Mammary epithelial cell (primary cell): ENCODE results near the gene IMMP2L.

Experiments used
- CTCF ChIP-seq, 2 donors: IDR thresholded peaks in 1 of 2; conservative IDR thresholded peaks in 1 of 2; 2 replicates each; pipeline ENCODE4 v1.5.1; 2011 to 2012; ENCODE audit warnings: inconsistent platforms in 2 of 2, low read length in 2 of 2, mild to moderate bottlenecking in 2 of 2, control low read depth in 1 of 2, low read depth in 1 of 2; ENCODE audit not compliant: insufficient read depth in 1 of 2; ENCODE audit errors: extremely low read depth in 1 of 2
- EZH2 ChIP-seq: IDR thresholded peaks from 2 replicates; pipeline ENCODE4 v1.6.1; 2012; ENCODE audit warnings: low read length, inconsistent platforms, borderline replicate concordance

GRCh38 chr7:110625294-110625693, 937.0 kb downstream of the IMMP2L start:
- TF ChIP-seq CTCF (conservative IDR thresholded peaks at IDR 0.05 in 1 of 2, IDR thresholded peaks at IDR 0.05 in 1 of 2; ENCODE audit: extremely low read depth in 1 of 2, insufficient read depth in 1 of 2, low read depth in 1 of 2, low read length in 2 of 2) (no peak), EZH2 (no peak)
